Skeletal muscle tissue (tissue), 4 donors: ENCODE measurements around the gene C4orf50. TPM values are rescaled to one million over a fixed set of nuclear protein-coding genes. Genes with fewer than 3 reads are reported as not detected.

Experiments
- H3K27ac ChIP-seq: one replicate; pipeline ENCODE4 v1.7.0; 2013; ENCODE audit warnings: mild to moderate bottlenecking, low read depth, low read length, inconsistent platforms
- H3K27me3 ChIP-seq, 3 donors: one replicate each; pipeline ENCODE4 v1.7.0; 2013; ENCODE audit warnings: low read length in 3 of 3; ENCODE audit not compliant: control insufficient read depth in 3 of 3, insufficient read depth in 3 of 3
- H3K36me3 ChIP-seq, 3 donors: one replicate each; pipeline ENCODE4 v1.7.0; 2013; ENCODE audit warnings: low read length in 3 of 3; ENCODE audit not compliant: control insufficient read depth in 3 of 3, insufficient read depth in 3 of 3
- H3K4me1 ChIP-seq, 3 donors: one replicate each; pipeline ENCODE4 v1.7.0; 2013; ENCODE audit warnings: low read length in 3 of 3, mild to moderate bottlenecking in 3 of 3; ENCODE audit not compliant: control insufficient read depth in 3 of 3, insufficient read depth in 3 of 3
- H3K4me3 ChIP-seq, 3 donors: one replicate each; pipeline ENCODE4 v1.7.0; 2013; ENCODE audit warnings: low read length in 3 of 3
- H3K9ac ChIP-seq, 3 donors: one replicate each; pipeline ENCODE4 v1.7.0; 2013; ENCODE audit warnings: low read length in 3 of 3, mild to moderate bottlenecking in 3 of 3, moderate library complexity in 2 of 3, low read depth in 1 of 3
- H3K9me3 ChIP-seq, 3 donors: one replicate each; pipeline ENCODE4 v1.7.0; 2013; ENCODE audit warnings: low read length in 3 of 3; ENCODE audit not compliant: control insufficient read depth in 3 of 3
- total RNA-seq: library from RNA; depleted of rRNA; stranded (reverse); fragments of >200 nt; gene quantifications from one replicate; pipeline ENCODE4 v1.2.3, GENCODE V29; 2014
- donor health status: Osteomylitis.

The C4orf50 gene
- total RNA-seq, 1 donor from 2014 or later, result not detected

DNA sequence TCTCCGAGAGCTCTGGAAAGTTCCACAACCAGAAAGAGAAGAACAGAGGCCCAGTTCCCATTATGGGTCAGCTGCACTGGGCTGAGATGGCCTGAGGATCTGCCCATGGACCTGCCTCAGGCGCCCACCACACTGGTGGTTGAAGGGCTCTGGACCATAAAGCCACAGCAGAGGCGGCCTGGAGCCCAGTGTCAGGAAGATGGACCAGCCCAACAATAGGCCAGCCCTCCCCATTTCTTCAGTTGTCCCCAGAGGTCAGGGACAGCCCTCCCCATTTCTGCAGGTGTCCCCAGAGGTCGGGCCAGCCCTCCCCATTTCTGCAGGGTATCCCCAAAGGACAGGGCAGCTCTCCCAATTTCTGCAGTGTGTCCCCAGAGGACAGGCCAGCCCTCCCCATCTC is 37.2 kb upstream of the C4orf50 start:
- no peaks in the 10 kb centered on the region for H3K36me3 ChIP-seq
- H3K9ac ChIP-seq, result no peak overlapping the region
- H3K4me3 ChIP-seq, result no peak overlapping the region
- H3K4me1 ChIP-seq, result no peaks in the 10 kb centered on the region
- H3K27me3 ChIP-seq, result peaks cover 0 to 14% (median 5%) of the 10 kb centered on the region in 3 donors
- peaks cover 10 to 27% (median 13%) of the 10 kb centered on the region in 3 donors for H3K9me3 ChIP-seq
- H3K27ac ChIP-seq, result no peak overlapping the region

GRCh38 chr4:6055030-6055429 is 36.8 kb upstream of the C4orf50 start:
- Histone ChIP-seq H3K27me3 (peaks cover 3 to 14% (median 6%) of the 10 kb centered on the region in 3 donors), H3K4me1 (no peaks in the 10 kb centered on the region), H3K9me3 (peaks cover 6 to 23% (median 11%) of the 10 kb centered on the region in 3 donors), H3K27ac (no peak overlapping the region), H3K4me3 (no peak overlapping the region), H3K9ac (no peak overlapping the region), H3K36me3 (no peaks in the 10 kb centered on the region)

DNA sequence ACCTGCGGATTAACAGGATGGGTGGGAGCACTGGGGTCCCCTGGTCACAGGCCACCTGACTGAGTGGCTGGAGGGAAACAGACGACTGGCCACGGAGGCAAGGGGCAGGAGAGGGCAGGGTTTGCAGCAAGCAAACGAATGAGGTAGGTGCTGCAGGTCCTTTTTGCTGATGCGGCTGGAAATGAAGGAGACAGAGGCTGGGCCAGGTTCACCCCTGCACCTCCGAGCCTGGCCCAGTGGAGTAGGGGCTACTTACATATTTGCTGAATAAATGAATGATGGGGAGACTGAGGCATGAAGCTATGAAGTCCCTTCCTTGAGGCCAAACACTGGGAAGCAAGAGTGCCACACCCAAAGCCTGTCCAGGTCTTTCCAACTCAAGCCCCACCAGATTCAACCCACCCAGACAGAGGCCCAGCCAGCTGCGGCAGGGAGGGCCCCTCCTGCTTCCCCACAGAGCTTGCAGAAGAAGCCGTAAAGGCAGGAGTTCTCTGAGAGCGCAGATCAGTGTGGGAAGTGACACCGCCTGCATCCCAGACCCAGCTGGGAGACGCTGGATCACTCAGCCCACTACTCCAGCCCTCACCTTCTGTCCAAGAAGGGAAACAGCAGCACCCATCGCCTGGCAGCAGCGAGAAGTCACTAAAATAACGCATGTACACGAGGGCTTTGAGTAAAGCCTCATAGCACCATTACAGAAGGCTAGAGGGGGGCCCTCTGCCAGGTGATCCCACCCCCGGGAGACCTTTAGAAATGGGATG is 36.1 kb upstream of the C4orf50 start:
- H3K36me3 ChIP-seq, result no peaks in the 10 kb centered on the region
- H3K9me3 ChIP-seq, result peaks cover 3 to 18% (median 7%) of the 10 kb centered on the region in 3 donors
- H3K27ac ChIP-seq, result no peak overlapping the region
- H3K4me1 ChIP-seq, result no peaks in the 10 kb centered on the region
- no peak overlapping the region for H3K9ac ChIP-seq
- peaks cover 4 to 14% (median 6%) of the 10 kb centered on the region in 3 donors for H3K27me3 ChIP-seq
- no peak overlapping the region for H3K4me3 ChIP-seq

DNA sequence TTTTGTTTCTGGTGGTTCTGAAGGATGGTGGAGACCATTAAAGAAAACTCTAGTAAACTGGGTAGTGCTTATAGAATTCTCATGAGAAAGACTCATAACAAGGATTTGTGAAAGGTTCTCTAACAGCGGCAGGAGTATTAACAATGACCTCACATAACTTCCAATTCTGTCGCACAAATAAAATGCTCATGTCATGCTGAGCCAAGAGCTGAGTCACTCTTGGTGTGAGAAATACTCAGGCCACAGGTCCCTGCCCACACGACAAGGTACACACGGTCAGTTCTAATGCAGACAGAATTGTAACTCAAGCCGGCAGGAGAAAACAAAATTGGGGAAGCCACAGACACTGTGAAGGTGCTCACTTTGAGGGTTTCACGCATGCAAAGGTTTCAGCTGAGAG is 34.4 kb upstream of the C4orf50 start:
- H3K27me3 ChIP-seq, result peaks cover 4 to 14% (median 6%) of the 10 kb centered on the region in 3 donors

GRCh38 chr4:6050551-6050950 is 32.3 kb upstream of the C4orf50 start:
- peaks cover 0 to 2% (median 0%) of the 10 kb centered on the region in 3 donors for H3K9me3 ChIP-seq
- H3K36me3 ChIP-seq, result no peaks in the 10 kb centered on the region
- peaks cover 11 to 29% (median 14%) of the 10 kb centered on the region in 3 donors for H3K27me3 ChIP-seq
- H3K4me3 ChIP-seq, result no peak overlapping the region
- H3K9ac ChIP-seq, result no peak overlapping the region
- no peaks in the 10 kb centered on the region for H3K4me1 ChIP-seq
- no peak overlapping the region for H3K27ac ChIP-seq

More for the DNA sequence above, 34.4 kb upstream of the C4orf50 start:
- H3K9ac ChIP-seq, result no peak overlapping the region
- H3K4me3 ChIP-seq, result no peak overlapping the region
- no peaks in the 10 kb centered on the region for H3K36me3 ChIP-seq
- H3K4me1 ChIP-seq, result no peaks in the 10 kb centered on the region
- H3K9me3 ChIP-seq, result peaks cover 0 to 6% (median 0%) of the 10 kb centered on the region in 3 donors
- no peak overlapping the region for H3K27ac ChIP-seq

GRCh38 chr4:6049985-6050384 is 31.8 kb upstream of the C4orf50 start:
- H3K4me3 ChIP-seq, result no peak overlapping the region
- no peak overlapping the region for H3K9ac ChIP-seq
- no peak overlapping the region for H3K27ac ChIP-seq
- H3K9me3 ChIP-seq, result peaks cover 0 to 2% (median 0%) of the 10 kb centered on the region in 3 donors
- H3K27me3 ChIP-seq, result peaks cover 11 to 31% (median 14%) of the 10 kb centered on the region in 3 donors
- H3K36me3 ChIP-seq, result no peaks in the 10 kb centered on the region
- no peaks in the 10 kb centered on the region for H3K4me1 ChIP-seq

DNA sequence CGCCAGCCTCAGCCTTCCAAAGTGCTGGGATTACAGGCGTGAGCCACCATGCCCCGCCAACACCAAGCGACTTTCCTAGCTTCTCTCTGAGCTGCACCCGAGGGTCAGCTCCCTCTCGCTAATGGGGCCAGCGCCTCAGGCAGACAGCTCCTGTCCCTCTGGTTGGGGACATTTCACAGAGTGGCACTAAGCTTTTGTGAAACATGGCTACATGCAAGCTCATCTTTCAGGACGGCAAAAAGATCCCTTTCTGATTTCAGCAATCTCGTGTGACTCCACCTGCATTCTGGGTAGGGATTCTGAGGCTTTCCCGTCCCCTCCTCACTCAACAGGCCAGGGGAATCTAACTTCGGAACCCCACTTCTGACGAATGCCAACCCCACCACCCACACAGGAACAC is 31.0 kb upstream of the C4orf50 start:
- peaks cover 12 to 35% (median 14%) of the 10 kb centered on the region in 3 donors for H3K27me3 ChIP-seq
- H3K9me3 ChIP-seq, result no peaks in the 10 kb centered on the region
- H3K9ac ChIP-seq, result no peak overlapping the region
- no peak overlapping the region for H3K4me3 ChIP-seq
- no peaks in the 10 kb centered on the region for H3K4me1 ChIP-seq
- H3K27ac ChIP-seq, result no peak overlapping the region
- no peaks in the 10 kb centered on the region for H3K36me3 ChIP-seq

- no peak overlapping the region for H3K27ac ChIP-seq
- H3K4me3 ChIP-seq, result no peak overlapping the region
- no peak overlapping the region for H3K9ac ChIP-seq
- H3K36me3 ChIP-seq, result no peaks in the 10 kb centered on the region
- no peaks in the 10 kb centered on the region for H3K9me3 ChIP-seq
- H3K4me1 ChIP-seq, result no peaks in the 10 kb centered on the region
- peaks cover 18 to 41% (median 21%) of the 10 kb centered on the region in 3 donors for H3K27me3 ChIP-seq
Measured at GRCh38 chr4:6048537-6048936, 30.3 kb upstream of the C4orf50 start.

- Histone ChIP-seq H3K36me3 (no peaks in the 10 kb centered on the region), H3K9ac (no peak overlapping the region), H3K27me3 (peaks cover 23 to 42% (median 27%) of the 10 kb centered on the region in 3 donors), H3K9me3 (no peaks in the 10 kb centered on the region), H3K4me3 (no peak overlapping the region), H3K4me1 (no peaks in the 10 kb centered on the region), H3K27ac (no peak overlapping the region)
Measured at GRCh38 chr4:6047130-6047673, 29.0 kb upstream of the C4orf50 start.

- Histone ChIP-seq H3K9me3 (no peaks in the 10 kb centered on the region), H3K4me1 (no peaks in the 10 kb centered on the region), H3K4me3 (no peak overlapping the region), H3K36me3 (no peaks in the 10 kb centered on the region), H3K9ac (no peak overlapping the region), H3K27me3 (peaks cover 23 to 44% (median 31%) of the 10 kb centered on the region in 3 donors), H3K27ac (no peak overlapping the region)
Measured at GRCh38 chr4:6046526-6047129, 28.4 kb upstream of the C4orf50 start.
